ENCODE measurements around the gene CACNB2. TPM values are rescaled to one million over a fixed set of nuclear protein-coding genes. Genes with fewer than 3 reads are reported as not detected.

Gene CACNB2
- total RNA-seq, 4 donors from 2014 or later: 0.16 to 2.4 (median 1.8) TPM

DNA sequence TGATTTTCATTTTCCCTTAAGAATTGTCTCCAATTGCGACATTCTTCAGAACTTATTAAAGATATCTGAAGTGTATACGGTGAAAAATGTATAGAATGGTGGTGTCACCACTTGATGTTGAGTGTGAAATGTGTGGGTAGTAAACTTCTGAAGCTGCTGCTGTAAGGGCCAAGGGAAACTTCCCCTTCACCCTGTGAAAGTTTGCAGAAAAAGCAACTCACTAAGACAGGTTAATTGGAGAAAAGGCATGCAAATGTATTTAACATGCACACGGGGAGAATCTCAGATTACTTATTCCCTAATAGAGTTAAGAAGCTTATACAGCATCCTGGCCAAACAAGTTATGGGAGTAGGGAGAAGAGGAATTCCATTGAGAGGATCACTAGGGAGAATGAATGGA, 338.1 kb downstream of the CACNB2 start:
- TF ChIP-seq, protein P1, sequence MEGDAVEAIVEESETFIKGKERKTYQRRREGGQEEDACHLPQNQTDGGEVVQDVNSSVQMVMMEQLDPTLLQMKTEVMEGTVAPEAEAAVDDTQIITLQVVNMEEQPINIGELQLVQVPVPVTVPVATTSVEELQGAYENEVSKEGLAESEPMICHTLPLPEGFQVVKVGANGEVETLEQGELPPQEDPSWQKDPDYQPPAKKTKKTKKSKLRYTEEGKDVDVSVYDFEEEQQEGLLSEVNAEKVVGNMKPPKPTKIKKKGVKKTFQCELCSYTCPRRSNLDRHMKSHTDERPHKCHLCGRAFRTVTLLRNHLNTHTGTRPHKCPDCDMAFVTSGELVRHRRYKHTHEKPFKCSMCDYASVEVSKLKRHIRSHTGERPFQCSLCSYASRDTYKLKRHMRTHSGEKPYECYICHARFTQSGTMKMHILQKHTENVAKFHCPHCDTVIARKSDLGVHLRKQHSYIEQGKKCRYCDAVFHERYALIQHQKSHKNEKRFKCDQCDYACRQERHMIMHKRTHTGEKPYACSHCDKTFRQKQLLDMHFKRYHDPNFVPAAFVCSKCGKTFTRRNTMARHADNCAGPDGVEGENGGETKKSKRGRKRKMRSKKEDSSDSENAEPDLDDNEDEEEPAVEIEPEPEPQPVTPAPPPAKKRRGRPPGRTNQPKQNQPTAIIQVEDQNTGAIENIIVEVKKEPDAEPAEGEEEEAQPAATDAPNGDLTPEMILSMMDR (IDR thresholded peaks at IDR 0.05; ENCODE audit: low read depth): no peak

DNA sequence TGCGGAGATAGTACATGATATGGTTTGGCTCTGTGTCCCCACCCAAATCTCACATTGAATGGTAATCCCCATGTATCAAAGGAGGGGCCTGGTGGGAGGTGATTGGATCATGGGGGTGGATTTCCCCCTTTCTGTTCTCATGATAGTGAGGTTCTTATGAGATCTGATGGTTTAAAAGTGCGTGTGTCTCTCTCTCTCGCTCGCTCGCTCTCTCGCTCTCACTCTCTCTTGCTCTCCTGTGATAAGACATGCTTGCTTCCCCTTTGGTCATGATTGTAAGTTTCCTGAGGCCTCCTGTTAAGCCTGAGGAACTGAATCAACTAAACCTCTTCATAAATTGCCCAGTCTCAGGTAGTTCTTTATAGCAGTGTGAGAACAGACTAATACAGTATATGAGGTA, 339.3 kb downstream of the CACNB2 start:
- TF ChIP-seq, protein P1 (IDR thresholded peaks at IDR 0.05; ENCODE audit: low read depth): no peak

- TF ChIP-seq, protein P1 (IDR thresholded peaks at IDR 0.05; ENCODE audit: low read depth): no peak
These were observed 343.4 kb downstream of the CACNB2 start for GRCh38 chr10:18483516-18484186.

- TF ChIP-seq, protein P1 (IDR thresholded peaks at IDR 0.05; ENCODE audit: low read depth): no peak
These were observed 346.2 kb downstream of the CACNB2 start for GRCh38 chr10:18486438-18486837.

DNA sequence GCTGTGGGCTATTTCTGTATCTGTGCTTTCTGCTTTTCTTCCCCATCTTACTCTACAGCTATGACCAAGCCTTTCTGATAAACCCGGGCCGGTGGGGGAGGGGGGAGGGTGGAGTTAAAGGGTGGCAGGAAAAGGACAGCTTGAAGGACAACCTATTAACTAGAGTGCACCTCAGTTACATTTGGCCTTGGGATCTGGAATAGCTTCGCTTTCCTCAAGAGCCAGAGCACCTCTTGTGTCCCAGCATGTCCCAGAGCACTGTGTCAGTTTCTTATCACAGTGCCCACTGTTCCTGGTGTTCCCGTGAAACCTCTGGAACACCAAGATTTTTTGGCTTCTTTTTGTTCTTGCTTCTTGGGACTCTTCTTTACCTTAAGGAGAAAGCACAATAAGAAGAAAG, 350.5 kb downstream of the CACNB2 start:
- TF ChIP-seq, protein P1 (IDR thresholded peaks at IDR 0.05; ENCODE audit: low read depth): no peak

DNA sequence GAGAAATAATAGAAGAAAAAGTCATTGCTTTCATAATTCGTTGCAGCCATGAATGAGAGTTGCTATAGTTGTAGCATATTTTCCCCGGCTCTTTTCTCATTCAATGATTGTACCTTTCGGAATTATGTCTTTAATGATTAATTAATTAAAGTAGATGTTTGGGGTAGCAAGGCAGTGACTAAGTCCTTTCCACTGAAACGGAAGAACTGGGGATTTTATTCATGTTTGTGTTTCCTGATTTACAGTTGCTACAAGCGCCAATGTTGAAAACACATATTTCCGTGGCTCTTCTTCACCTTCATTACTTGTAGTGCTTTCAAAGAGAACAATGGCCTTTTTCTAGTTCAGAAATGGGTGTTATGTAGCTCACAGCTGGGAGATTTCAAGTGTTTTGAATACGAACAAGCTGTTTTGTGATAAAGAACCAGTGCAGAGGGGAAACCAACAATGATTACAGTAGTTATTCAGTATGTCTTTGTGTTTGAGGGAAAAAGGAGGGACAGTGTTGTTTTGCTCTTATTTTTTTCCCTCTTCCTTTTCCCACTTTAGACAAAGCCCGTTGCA, 357.7 kb downstream of the CACNB2 start:
- TF ChIP-seq, protein P1 (IDR thresholded peaks at IDR 0.05; ENCODE audit: low read depth): no peak

GRCh38 chr10:18498998-18499397, 358.8 kb downstream of the CACNB2 start:
- TF ChIP-seq, protein P1 (IDR thresholded peaks at IDR 0.05; ENCODE audit: low read depth): no peak

Measured in subcutaneous adipose tissue (tissue), 4 donors.